ENCODE measurements around the gene CBLL1. TPM values are rescaled to one million over a fixed set of nuclear protein-coding genes. Genes with fewer than 3 reads are reported as not detected.

The CBLL1 gene
- total and polyA plus RNA-seq, 10 of the 15 experiments (the other 5 are each of a cell fraction or from before 2014, with no cell fraction given) = 7.2 to 40.1 (median 23.4) TPM

DNA sequence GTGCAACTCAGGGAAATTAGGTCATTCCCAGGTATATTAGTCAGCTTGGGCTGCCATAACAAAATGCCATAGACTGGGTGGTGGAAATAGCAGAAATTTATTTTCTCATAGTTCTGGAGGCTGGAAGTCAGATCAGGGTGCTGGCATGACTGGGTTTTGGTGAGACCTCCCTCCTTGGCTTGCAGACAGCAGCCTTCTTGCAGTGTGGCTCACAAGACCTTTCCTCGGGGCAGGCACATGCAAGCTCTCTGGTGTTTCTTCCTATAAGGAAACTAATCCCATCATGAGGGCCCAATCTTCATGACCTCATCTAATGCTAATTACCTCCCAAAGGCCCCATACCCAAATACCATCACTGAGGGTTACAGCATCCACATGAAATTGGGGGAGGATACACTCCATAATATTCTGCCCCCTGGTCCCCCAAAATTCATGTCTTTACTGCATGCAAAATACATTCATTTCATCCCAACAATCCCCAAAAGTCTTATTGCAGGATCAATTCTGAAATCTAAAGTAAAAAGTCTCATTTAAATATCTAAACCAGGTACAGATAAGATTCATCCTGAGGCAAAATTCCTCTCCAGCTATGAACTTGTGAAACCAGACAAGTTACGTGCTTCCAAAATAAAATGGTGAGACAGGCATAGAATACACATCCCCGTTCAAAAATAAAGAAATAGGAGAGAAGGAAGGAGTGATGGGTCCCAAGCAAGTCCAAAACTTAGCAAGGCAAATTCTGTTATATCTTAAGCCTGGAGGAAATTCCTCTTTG lies 17.4 kb upstream of the CBLL1 start:
- no peak for FAIRE-seq
- RAD21 ChIA-PET (ENCODE audit: unreplicated experiment) = interaction anchor here (0.9 to 1.7 kb wide), 3 partner anchors 272 to 579 kb away, joined by 3 to 4 read pairs (median 3); no protein-coding TSS in a partner anchor

More for the DNA sequence above, 17.4 kb upstream of the CBLL1 start:
- ChIA-PET SMC1A (ENCODE audit: uncharacterized antibody, unreplicated experiment) (interaction anchor here (0.6 to 4.2 kb wide), 6 partner anchors 15 to 578 kb away, joined by 3 to 23 read pairs (median 3); partner anchors contain the start of gene HBP1), CTCF (interaction anchor here (0.9 to 6.9 kb wide), 9 partner anchors 8 to 579 kb away, joined by 3 to 63 read pairs (median 6); partner anchors contain the start of gene CBLL1), POLR2A (no interaction called here)
- intact Hi-C loops (cut with micrococcal nuclease; ENCODE audit: unreplicated experiment) (loop anchor here (5.0 to 10.0 kb wide), 3 partner anchors 142 to 782 kb away; partner anchors contain the start of gene BCAP29), in situ Hi-C loops (cut with MboI) (loop anchor here (5.0 to 10.0 kb wide), 3 partner anchors 274 to 932 kb away; no protein-coding TSS in a partner anchor)
- WGBS (ENCODE audit: insufficient coverage, insufficient replicate concordance, low lambda C conversion rate, missing lambda C conversion rate) = 36% methylated on average over 3 of the region's 3 CpGs
- Histone ChIP-seq H3K79me2 (ENCODE audit: control insufficient read depth, insufficient read depth, low read length) (no peaks in the 10 kb centered on the region), H3K4me1 (ENCODE audit: control insufficient read depth, insufficient read depth, low read length) (no peaks in the 10 kb centered on the region), H3K4me3 (no peak overlapping the region), H3K27me3 (replicated peaks in 1 of 2; ENCODE audit: control insufficient read depth in 2 of 2, insufficient read depth in 2 of 2, low read length in 1 of 2) (no peaks in the 10 kb centered on the region), H3K27ac (ENCODE audit: control insufficient read depth, insufficient read depth) (no peak overlapping the region), H3K36me3 (ENCODE audit: control insufficient read depth in 2 of 2, insufficient read depth in 2 of 2, low read length in 1 of 2) (no peaks in the 10 kb centered on the region), H4K20me1 (ENCODE audit: control insufficient read depth, insufficient read depth) (no peaks in the 10 kb centered on the region), H3K9ac (ENCODE audit: control insufficient read depth, insufficient read depth, low read length) (no peak overlapping the region), H3K9me3 (replicated peaks; ENCODE audit: control insufficient read depth, insufficient read depth, low read length) (no peaks in the 10 kb centered on the region), H3K4me2 (ENCODE audit: control insufficient read depth, insufficient read depth) (no peak overlapping the region), H2AFZ (ENCODE audit: control insufficient read depth, low read depth, low read length) (no peak overlapping the region)
- no peak for ATAC-seq
- TF ChIP-seq MTA2 (IDR thresholded peaks at IDR 0.05; ENCODE audit: low read depth) (no peak), EP300 (IDR thresholded peaks at IDR 0.05; ENCODE audit: borderline replicate concordance in 1 of 2, control insufficient read depth in 1 of 2, low read depth in 2 of 2, low read length in 2 of 2) (no peak), RBBP5 (conservative IDR thresholded peaks at IDR 0.05) (no peak), TAF1 (IDR thresholded peaks at IDR 0.05; ENCODE audit: borderline replicate concordance, low read depth, low read length) (no peak), SMAD5 (IDR thresholded peaks at IDR 0.05; ENCODE audit: low read depth) (no peak), CBFB (IDR thresholded peaks at IDR 0.05; ENCODE audit: low read depth) (no peak), ETV6 (conservative IDR thresholded peaks at IDR 0.05 in 1 of 2, IDR thresholded peaks at IDR 0.05 in 1 of 2; ENCODE audit: borderline replicate concordance in 1 of 2, low read depth in 1 of 2) (no peak), NR2C2 (IDR thresholded peaks at IDR 0.05; ENCODE audit: borderline replicate concordance, control insufficient read depth, insufficient read length, low read depth) (no peak), STAT3 (IDR thresholded peaks at IDR 0.05; ENCODE audit: low read depth, low read length) (no peak), SMC3 (IDR thresholded peaks at IDR 0.05; ENCODE audit: borderline replicate concordance, low read length) (no peak), NFIC (IDR thresholded peaks at IDR 0.05; ENCODE audit: low read depth, low read length) (no peak), RAD51 (IDR thresholded peaks at IDR 0.05) (no peak)
- TF ChIP-seq, protein P1, sequence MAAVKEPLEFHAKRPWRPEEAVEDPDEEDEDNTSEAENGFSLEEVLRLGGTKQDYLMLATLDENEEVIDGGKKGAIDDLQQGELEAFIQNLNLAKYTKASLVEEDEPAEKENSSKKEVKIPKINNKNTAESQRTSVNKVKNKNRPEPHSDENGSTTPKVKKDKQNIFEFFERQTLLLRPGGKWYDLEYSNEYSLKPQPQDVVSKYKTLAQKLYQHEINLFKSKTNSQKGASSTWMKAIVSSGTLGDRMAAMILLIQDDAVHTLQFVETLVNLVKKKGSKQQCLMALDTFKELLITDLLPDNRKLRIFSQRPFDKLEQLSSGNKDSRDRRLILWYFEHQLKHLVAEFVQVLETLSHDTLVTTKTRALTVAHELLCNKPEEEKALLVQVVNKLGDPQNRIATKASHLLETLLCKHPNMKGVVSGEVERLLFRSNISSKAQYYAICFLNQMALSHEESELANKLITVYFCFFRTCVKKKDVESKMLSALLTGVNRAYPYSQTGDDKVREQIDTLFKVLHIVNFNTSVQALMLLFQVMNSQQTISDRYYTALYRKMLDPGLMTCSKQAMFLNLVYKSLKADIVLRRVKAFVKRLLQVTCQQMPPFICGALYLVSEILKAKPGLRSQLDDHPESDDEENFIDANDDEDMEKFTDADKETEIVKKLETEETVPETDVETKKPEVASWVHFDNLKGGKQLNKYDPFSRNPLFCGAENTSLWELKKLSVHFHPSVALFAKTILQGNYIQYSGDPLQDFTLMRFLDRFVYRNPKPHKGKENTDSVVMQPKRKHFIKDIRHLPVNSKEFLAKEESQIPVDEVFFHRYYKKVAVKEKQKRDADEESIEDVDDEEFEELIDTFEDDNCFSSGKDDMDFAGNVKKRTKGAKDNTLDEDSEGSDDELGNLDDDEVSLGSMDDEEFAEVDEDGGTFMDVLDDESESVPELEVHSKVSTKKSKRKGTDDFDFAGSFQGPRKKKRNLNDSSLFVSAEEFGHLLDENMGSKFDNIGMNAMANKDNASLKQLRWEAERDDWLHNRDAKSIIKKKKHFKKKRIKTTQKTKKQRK (IDR thresholded peaks at IDR 0.05; ENCODE audit: low read depth, low read length) = no peak
- TF ChIP-seq, protein P2, sequence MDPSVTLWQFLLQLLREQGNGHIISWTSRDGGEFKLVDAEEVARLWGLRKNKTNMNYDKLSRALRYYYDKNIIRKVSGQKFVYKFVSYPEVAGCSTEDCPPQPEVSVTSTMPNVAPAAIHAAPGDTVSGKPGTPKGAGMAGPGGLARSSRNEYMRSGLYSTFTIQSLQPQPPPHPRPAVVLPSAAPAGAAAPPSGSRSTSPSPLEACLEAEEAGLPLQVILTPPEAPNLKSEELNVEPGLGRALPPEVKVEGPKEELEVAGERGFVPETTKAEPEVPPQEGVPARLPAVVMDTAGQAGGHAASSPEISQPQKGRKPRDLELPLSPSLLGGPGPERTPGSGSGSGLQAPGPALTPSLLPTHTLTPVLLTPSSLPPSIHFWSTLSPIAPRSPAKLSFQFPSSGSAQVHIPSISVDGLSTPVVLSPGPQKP (IDR thresholded peaks at IDR 0.05; ENCODE audit: low read depth, low read length) = no peak
- DNase-seq (ENCODE audit: low read depth, low spot score) = no peak
- BruUV-seq (replicated peaks) = no TSS peak
